ENCODE results near the gene KRT33B. TPM values are rescaled to one million over a fixed set of nuclear protein-coding genes. Genes with fewer than 3 reads are reported as not detected.

KRT33B gene
- total RNA-seq, 1 donor from 2014 or later = not detected

DNA sequence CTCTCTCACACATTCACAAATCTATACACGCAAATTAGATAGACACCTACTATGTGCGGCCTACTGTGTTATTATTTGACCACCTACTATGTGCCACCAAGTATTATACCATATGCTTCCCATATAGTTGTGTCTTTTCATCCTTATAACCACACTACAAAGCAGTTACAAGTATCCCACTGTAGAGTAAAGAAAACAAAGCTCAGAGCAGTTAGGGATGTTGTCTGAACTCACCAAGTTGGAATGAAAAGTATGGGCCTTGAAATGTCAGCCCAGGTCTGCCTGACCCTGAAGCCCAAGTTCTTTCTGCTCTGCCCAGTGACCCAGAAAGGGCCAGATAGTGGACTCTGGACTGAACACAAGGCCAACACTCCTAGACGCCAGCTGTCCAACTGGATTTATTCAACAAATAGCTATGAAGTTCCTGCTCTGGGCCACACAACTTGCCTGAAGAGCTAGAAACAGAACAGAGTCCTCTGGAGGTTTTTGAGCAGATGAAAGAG lies 46.3 kb upstream of the KRT33B start:
- Histone ChIP-seq H3K4me1 (peaks cover 0 to 9% of the 10 kb centered on the region in 2 donors), H3K27ac (no peak overlapping the region), H3K27me3 (no peaks in the 10 kb centered on the region), H3K9me3 (no peaks in the 10 kb centered on the region), H3K36me3 (no peaks in the 10 kb centered on the region), H3K4me3 (no peak overlapping the region)
- DNase-seq (ENCODE audit: low spot score in 2 of 2) = no peak
- intact Hi-C loops (cut with DNase I) = no loop called here
- TF ChIP-seq, protein P1, sequence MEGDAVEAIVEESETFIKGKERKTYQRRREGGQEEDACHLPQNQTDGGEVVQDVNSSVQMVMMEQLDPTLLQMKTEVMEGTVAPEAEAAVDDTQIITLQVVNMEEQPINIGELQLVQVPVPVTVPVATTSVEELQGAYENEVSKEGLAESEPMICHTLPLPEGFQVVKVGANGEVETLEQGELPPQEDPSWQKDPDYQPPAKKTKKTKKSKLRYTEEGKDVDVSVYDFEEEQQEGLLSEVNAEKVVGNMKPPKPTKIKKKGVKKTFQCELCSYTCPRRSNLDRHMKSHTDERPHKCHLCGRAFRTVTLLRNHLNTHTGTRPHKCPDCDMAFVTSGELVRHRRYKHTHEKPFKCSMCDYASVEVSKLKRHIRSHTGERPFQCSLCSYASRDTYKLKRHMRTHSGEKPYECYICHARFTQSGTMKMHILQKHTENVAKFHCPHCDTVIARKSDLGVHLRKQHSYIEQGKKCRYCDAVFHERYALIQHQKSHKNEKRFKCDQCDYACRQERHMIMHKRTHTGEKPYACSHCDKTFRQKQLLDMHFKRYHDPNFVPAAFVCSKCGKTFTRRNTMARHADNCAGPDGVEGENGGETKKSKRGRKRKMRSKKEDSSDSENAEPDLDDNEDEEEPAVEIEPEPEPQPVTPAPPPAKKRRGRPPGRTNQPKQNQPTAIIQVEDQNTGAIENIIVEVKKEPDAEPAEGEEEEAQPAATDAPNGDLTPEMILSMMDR (IDR thresholded peaks at IDR 0.05) = no peak

DNA sequence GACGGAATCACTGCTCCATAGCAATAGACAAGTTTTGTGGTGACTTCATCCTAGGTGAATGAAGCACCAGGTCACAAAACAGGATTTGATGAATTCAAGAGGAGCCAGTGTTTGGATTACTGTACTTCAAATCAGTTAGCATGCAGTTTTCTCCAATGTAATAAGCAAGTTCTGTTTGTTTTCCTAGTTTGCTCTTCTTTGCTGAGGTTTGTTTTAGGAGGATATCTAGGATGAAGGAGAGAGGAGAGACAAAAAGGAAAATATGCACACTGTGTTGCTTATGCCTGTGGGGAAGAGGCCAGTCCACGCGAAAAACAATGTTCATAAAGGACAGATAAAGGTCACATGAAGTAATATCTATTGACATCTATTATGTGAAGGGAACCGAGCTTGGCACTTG lies 45.8 kb upstream of the KRT33B start:
- intact Hi-C loops (cut with DNase I) = no loop called here
- no peak for DNase-seq (ENCODE audit: low spot score in 2 of 2)
- TF ChIP-seq, protein P1 (IDR thresholded peaks at IDR 0.05) = no peak
- Histone ChIP-seq H3K4me3 (no peak overlapping the region), H3K36me3 (no peaks in the 10 kb centered on the region), H3K9me3 (no peaks in the 10 kb centered on the region), H3K4me1 (peaks cover 0 to 9% of the 10 kb centered on the region in 2 donors), H3K27ac (no peak overlapping the region), H3K27me3 (no peaks in the 10 kb centered on the region)

DNA sequence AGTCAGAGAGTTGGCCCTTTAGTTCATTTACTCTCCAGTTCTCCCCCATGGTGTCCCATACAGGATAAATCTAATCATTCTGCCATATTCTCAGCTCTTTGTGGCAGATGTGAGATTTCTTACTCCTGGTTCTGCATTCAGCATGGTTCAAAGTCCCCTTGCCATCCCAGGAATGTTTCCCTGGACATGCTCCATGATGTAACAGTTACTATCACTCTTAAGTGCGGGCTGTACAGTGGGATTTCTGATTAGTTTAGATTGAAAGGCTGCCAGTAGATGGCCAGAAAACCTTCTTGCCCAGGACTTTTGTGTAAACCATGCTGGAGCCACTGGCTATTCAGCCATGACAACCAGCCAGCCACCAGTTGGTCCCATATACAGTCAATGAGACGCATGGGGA lies 44.4 kb upstream of the KRT33B start:
- no peak overlapping the region for H3K27ac ChIP-seq
- TF ChIP-seq, protein P1 (IDR thresholded peaks at IDR 0.05) = no peak
- H3K27me3 ChIP-seq = no peaks in the 10 kb centered on the region
- intact Hi-C loops (cut with DNase I) = no loop called here
- no peaks in the 10 kb centered on the region for H3K36me3 ChIP-seq
- no peak for DNase-seq (ENCODE audit: low spot score in 2 of 2)
- H3K4me1 ChIP-seq = peaks cover 0 to 9% of the 10 kb centered on the region in 2 donors
- no peak overlapping the region for H3K4me3 ChIP-seq
- H3K9me3 ChIP-seq = no peaks in the 10 kb centered on the region

DNA sequence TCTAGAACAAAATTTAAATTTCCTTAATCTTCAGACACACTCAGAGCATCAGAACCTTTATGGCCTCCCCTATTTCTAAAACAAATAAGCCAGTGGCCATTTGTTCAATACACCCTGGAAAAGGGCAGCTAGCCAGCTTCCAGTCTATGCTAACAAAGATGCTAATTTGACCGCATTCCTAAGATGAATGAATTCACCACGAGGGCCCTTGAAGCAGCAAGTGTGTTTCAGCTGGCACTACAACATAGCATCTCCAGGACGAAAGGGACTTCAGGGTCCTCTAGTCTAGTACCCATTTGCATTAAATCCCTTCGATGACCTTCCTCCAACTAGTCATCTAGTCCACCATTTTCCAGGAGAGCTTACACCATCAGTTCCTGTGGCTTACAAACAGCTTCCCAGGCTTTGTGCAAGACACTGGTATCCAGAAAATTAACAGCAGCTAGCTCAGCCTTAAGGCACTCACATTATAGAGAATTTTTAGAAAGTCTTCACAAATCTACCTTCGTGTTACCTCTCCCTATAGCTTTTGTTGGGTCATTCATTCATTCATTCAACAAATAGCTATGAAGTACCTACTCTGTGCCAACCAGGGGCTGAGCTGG lies 43.8 kb upstream of the KRT33B start:
- no peak overlapping the region for H3K27ac ChIP-seq
- TF ChIP-seq, protein P1 (IDR thresholded peaks at IDR 0.05) = no peak
- H3K36me3 ChIP-seq = no peaks in the 10 kb centered on the region
- H3K4me3 ChIP-seq = no peak overlapping the region
- DNase-seq (ENCODE audit: low spot score in 2 of 2) = no peak
- intact Hi-C loops (cut with DNase I) = no loop called here
- H3K9me3 ChIP-seq = no peaks in the 10 kb centered on the region
- no peaks in the 10 kb centered on the region for H3K27me3 ChIP-seq
- peaks cover 0 to 9% of the 10 kb centered on the region in 2 donors for H3K4me1 ChIP-seq

DNA sequence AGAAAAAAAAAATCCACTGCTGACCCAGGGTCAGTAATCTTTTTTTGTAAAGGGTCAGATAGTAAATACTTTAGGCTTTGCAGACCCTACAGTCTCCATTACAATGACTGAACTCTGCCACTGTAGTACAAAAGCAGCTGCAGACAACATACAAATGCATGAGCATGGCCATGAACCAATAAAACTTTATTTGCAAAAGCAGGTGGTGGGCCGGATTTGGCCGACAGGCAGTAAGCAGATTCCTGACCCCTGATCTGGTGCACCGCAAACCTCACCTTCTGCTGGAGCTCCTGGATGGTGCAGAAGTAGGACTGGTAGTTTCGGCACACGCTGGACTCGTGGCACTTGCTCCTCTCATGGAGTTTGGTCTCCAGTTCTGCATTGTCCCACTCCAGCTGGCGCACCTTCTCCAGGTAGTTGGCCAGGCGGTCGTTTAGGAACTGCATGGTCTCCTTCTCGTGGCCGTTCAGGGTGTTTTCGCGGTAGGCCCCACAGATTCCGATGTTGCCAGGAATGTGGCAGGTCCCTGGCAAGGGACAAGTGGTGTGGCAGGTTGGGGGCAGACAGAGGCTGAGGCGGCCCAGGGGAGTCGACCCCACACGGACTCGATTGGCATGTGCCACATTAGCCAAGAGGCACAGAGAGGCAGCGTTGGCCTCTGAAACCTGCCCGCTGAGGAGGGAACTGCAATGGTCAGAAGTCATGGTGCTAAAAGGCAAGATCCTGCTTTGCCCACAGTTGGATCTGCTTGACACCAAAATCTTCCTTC lies 41.6 kb upstream of the KRT33B start:
- Histone ChIP-seq H3K4me3 (no peak overlapping the region), H3K4me1 (peaks cover 0 to 4% of the 10 kb centered on the region in 2 donors), H3K36me3 (no peaks in the 10 kb centered on the region), H3K27ac (no peak overlapping the region), H3K27me3 (no peaks in the 10 kb centered on the region), H3K9me3 (no peaks in the 10 kb centered on the region)
- no peak for DNase-seq (ENCODE audit: low spot score in 2 of 2)
- intact Hi-C loops (cut with DNase I) = no loop called here
- TF ChIP-seq, protein P1 (IDR thresholded peaks at IDR 0.05) = no peak

Measured in ascending aorta (tissue), 2 donors.